ENCODE measurements around the gene S100A7. TPM values are rescaled to one million over a fixed set of nuclear protein-coding genes. Genes with fewer than 3 reads are reported as not detected.

S100A7 gene
- total and polyA plus RNA-seq, 2 of the 8 experiments (the other 6 are each of a cell fraction or from before 2014, with no cell fraction given) = not detected

DNA sequence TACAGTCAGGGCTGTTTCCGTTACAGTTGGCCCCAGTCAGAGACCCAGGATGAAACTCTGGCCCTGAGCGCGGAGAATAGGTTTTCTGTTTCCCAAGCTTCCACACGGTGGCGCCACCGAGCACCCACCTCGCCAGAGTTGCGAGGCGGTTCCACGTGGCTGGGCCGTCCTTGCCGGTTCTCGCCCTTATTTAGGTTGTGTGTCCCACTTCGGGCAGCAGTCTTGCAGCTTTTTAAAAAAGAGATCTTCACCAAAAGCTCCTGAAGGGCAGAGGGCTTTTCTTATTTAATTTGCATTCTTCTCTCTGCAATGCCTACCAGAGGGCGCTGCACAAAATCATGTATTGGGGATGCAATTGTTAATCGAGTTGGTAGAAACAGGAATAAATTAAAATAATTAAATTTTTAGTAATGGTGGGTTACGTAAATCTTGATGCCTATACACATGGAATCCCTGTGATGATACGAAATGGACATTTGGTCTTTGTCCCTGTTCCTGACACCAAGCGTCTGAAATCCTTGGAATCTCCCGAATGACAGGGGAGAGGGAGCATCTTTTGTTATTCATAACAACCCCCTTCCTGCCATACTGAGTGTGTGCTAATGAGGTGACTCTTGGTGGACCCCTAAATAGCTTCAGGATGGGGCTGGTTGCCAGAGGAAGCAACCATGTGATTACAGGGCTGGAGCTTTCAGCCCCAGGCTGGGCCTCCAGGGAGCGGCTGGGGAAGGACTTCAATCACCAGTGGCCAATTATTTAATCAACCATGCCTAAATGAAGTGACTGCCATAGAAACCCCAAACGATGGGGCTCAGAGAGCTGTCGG is 5.6 kb upstream of the S100A7 start (continued):
- TF ChIP-seq CTBP2 (IDR thresholded peaks at IDR 0.05; ENCODE audit: borderline replicate concordance, insufficient read depth, insufficient read length, low read length) (no peak), SIN3A (conservative IDR thresholded peaks at IDR 0.05 in 1 of 2, IDR thresholded peaks at IDR 0.05 in 1 of 2; ENCODE audit: low read depth in 1 of 2, low read length in 2 of 2) (no peak; a peak in 1 of 4 replicates), EP300 (IDR thresholded peaks at IDR 0.05; ENCODE audit: borderline replicate concordance in 1 of 2, low read depth in 2 of 2, low read length in 2 of 2) (no peak), SIRT6 (IDR thresholded peaks at IDR 0.05; ENCODE audit: low read length) (no peak), RNF2 (IDR thresholded peaks at IDR 0.05; ENCODE audit: borderline replicate concordance, low read depth, low read length, missing control alignments, poor library complexity, severe bottlenecking) (no peak), POLR2AphosphoS5 (IDR thresholded peaks at IDR 0.05; ENCODE audit: low read depth, low read length) (peak; percentile 48; the same call in 1 of the 2 replicates), POLR2A (IDR thresholded peaks at IDR 0.05; ENCODE audit: control extremely low read depth in 1 of 2, low read depth in 2 of 2, low read length in 2 of 2) (peak in 1 of 2 experiments; percentile 43; a peak in 1 of 3 replicates), NANOG (IDR thresholded peaks at IDR 0.05; ENCODE audit: insufficient read depth, low read depth, low read length, poor library complexity, severe bottlenecking) (no peak), BCL11A (IDR thresholded peaks at IDR 0.05; ENCODE audit: low read depth in 2 of 2, low read length in 2 of 2) (no peak), ZNF274 (IDR thresholded peaks at IDR 0.05; ENCODE audit: borderline replicate concordance, extremely low read depth, low read length) (no peak), CHD2 (IDR thresholded peaks at IDR 0.05; ENCODE audit: low read length) (no peak), PHF8 (conservative IDR thresholded peaks at IDR 0.05; ENCODE audit: low read depth, low read length) (no peak), RBBP5 (IDR thresholded peaks at IDR 0.05; ENCODE audit: borderline replicate concordance, low read depth, low read length) (no peak), GABPA (IDR thresholded peaks at IDR 0.05; ENCODE audit: borderline replicate concordance, insufficient read depth, low read length) (no peak)

Data from H1 (cell line).